Ramos (cell line): ENCODE results near the gene ZP3.
"Not testable (repeated sequence)": the region's sequence is repeated elsewhere in the genome, so short reads cannot be mapped to it uniquely, and the experiment has no call there.

Experiments
- in situ Hi-C: fragments of 300-500 bp; cut with MboI; formaldehyde crosslinking; loops from one replicate; pipeline ENCODE4 v1.14.3; 2022; ENCODE audit warnings: low sequenced_read_pairs; ENCODE audit not compliant: unreplicated experiment

Gene ZP3

DNA sequence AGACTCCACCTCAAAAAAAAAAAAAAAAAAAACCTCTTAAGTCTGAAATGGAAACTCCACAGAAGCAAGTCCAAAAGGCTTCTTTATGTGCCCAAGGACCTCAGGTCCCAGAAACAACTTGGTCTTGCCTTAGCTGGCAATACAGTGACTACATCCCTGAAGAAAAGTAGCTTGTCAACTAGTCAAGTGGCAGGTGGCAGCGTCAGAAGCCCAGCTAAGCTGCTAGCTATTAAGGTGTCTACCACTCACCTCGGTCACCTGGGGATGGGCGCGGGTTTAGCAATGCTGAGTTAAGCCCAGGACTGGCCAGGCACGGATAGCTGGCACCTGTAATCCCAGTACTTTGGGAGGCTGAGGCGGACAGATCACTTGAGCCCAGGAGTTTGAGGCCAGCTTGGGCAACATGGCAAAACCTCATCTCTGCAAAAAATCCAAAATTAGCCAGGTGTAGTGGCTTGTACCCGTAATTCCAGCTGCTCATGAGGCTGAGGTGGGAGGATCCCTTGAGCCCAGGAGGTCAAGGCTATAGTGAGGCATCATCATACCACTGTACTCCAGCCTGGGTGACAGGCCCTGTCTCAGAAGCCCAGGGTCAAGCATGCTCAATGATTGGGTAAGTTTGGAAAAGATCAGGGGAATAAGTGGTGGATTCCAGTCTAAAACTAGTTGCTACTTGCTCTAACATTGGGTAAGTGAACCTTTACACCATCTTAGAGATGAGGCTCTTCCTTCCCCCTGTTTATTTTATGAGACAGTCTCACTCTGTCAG lies 14.6 kb downstream of the ZP3 start:
- in situ Hi-C loops = not testable (repeated sequence)

DNA sequence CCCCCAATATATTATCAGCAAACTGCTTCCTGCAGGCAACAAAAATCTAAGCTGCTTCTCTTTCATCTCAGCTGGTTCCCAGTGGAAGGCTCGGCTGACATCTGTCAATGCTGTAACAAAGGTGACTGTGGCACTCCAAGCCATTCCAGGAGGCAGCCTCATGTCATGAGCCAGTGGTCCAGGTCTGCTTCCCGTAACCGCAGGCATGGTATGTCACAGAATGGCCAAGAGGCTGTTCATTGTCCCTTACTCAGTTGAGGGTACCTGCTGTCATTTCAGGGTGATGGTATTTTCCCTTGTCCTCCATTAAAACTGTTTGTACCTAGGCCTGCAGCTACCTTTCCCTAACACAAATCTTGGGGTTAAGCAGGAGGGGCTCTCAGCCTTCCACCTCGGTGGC lies 15.7 kb downstream of the ZP3 start:
- in situ Hi-C loops = not testable (repeated sequence)

DNA sequence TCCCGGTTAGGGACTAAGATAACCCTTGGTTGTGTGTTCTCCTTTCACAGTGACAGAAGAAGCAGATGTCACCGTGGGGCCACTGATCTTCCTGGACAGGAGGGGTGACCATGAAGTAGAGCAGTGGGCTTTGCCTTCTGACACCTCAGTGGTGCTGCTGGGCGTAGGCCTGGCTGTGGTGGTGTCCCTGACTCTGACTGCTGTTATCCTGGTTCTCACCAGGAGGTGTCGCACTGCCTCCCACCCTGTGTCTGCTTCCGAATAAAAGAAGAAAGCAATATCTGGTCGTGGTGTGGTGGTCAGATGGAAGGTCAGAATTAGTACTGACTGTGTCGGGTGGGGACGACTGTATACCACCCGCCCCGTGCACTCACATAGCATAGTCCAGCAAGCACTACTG lies 17.0 kb downstream of the ZP3 start:
- in situ Hi-C loops = not testable (repeated sequence)

DNA sequence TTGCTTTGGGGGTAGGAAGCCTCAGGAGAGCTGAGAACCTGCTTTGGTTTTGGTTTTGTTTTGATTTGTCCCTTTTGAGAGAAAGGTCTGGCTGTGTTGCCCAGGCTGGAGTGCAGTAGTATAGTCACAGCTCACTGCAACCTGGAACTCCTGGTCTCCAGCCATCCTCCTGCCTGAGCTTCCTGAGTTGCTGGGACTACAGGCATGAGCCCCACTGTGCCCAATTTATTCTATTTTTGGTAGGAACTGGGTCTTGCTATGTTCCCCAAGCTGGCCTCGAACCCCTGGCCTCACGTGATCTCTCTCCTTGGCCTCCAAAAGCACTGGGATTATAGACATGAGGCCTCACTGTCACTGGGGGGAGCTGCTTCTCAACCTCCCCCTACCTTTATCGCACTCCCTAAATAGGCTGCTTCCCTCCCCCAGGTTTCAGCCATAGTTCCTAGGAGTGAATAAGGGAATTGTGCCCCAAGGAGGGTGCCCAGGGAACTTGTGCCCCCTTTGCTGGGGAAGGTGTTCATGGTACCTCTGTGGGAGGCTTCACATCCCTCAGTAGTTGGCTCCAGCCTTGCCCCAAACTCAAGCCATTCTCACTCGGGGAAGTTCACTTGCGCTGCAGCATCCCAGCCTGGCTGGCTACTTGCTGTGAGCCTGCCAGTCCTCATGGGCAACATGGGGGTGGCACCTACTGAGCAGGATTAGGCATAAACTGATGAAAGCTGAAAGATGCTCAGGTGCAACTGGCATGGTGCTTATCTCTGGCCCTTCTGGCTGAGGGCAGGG lies 18.1 kb downstream of the ZP3 start:
- in situ Hi-C loops = not testable (repeated sequence)

DNA sequence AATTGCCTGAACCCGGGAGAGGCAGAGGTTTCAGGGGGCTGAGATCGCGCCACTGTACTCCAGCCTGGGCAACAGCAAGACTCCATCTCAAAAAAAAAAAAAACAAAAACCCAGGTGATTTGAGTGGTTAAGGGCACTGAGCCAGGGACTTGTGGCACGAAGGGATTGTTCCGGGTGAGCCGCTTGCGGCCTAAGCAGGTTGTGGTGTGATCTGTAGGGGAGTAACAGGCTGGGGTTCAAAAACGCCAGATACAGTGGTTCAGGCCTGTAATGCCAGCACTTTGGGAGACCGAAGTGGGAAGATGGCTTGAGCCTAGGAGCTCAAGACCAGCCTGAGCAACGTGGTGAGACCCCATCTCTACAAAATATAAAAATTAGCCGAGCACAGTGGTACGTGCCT lies 19.1 kb downstream of the ZP3 start:
- in situ Hi-C loops = not testable (repeated sequence)

DNA sequence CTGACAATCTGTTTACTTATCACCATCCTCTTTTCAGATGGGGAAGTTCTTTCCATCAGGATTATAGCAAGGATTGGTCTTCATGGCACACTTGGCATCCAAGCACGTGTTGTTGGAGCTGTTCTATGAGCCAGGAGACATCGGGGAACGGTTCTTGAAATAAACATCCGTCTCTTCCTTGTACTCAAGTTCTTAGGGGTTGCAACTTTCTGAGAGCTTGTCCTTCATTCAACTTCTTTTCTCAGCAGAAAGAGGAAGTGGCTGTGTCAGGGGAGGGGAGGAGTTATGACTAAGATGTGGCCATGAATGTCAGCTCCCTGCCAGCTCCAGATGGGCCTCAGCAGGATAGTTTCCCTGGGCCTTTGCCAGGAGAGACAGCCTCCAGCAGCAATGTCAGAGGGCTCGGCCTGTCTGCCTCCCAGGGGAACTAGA lies 20.8 kb downstream of the ZP3 start:
- in situ Hi-C loops = not testable (repeated sequence)

DNA sequence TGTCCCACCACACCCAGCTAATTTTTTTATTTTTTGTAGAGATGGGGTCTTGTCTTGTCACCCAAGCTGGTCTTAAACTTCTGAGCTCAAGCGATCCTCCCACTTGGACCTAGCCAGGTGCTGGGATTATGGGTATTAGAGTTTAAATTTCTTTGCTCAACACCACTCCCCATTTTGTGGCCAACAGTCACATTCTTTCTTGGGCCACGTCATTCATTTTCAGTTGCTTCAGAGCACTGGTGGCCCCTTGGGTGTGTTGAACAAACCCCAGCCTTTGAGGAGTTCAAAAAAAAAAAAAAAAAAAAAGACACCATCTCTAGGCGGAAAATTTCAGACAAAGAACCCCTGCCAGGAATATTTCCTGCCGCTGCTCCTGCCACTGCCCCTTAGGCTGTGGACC lies 32.3 kb downstream of the ZP3 start:
- in situ Hi-C loops = not testable (repeated sequence)

DNA sequence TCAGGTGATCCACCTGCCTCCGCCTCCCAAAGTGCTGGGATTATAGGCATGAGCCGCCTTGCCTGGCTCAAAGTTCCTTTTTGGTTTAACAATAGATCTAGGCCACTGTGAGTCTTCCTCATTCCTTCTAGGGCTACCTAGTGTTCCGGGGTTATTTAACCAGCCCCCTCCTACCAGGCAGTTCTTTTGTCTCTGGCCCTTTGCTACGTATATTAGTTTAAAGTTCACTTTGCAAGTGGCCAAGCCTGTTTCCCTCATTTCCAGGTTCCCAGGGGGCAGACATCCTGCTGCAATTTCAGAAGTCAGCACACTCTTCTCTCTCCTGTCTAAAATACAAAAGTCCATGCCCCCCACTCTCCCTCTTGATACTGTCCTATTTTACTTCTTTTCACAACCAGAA lies 33.8 kb downstream of the ZP3 start:
- in situ Hi-C loops = not testable (repeated sequence)

DNA sequence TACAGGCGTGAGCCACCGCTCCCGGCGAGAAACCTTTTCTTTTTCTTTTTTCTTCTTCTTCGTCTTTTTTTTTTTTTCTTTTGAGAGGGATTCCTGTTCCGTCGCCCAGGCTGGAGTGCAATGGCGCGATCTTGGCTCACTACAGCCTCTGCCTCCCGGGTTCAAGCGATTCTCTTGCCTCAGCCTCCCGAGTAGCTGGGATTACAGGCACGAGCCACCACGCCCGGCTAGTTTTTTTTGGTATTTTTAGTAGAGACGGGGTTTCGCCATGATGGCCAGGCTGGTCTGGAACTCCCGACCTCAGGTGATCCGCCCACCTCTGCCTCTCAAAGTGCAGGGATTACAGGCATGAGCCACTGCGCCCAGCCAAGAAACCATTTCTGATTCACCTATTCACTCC lies 36.0 kb downstream of the ZP3 start:
- in situ Hi-C loops = not testable (repeated sequence)

DNA sequence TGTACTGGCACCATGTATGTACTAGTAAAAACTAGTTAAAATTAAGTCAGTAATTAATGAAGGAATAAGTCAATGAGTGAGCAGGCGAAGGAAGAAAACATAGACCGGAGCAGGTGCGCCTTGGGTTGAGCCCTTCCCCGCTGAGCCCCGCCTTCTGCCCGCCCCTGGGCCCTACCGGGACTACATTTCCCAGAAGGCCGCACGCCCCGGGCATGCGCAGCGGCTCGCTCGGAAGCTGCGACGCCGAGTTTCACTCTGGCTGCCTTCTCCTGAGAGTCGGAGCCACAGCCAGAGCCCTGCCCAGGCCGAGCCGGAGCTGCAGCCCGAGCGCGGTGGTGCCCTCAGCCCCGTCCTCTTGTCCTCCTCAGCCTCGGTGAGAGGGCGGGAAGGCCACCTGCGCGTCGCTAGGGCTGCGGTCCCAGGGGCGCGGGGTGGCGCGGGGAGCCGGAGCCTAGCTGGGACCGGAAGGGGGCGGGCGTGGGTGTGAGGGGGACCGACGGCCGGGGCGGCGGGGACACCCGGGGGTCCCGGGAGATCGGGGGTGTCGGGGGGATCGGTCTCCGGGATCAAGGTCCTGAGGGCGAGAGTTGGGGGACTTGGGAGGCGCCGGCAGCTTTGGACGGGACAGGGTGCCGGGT lies 36.8 kb downstream of the ZP3 start, which contains the start of gene DTX2:
Gene DTX2 (plus strand): TSS at position 246 of the 638 bp plus-strand sequence. CDS start 18,801 bp downstream, outside the sequence.
- in situ Hi-C loops = not testable (repeated sequence)

DNA sequence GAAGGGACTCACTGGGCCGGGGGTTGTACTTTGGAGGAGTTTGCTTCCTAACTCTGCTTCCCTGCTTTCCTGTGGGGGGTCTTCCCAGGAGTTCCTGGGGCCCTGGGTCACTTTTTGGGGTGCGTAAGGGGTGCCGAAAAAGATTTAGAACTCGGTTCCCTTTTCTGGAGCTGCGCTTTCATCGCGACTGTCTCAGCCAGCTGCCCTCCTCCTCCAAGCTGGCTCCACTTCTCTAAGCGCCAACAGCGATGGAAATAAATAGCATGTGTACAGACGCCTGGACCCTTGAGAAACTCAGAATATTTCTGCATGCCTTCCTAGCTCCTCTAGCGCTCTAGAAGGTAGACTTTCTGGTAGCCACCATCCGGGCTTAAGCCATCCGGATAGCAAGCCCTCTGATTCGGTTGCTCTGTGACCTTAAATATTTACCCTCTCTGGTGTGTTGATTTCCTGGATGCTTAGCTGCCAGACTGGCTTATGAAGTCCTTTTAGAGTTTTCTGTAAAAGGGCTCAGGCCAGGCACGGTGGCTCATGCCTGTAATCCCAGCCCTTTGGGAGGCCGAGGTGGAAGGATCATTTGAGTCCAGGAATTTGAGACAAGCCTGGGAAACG lies 37.6 kb downstream of the ZP3 start:
- in situ Hi-C loops = not testable (repeated sequence)

DNA sequence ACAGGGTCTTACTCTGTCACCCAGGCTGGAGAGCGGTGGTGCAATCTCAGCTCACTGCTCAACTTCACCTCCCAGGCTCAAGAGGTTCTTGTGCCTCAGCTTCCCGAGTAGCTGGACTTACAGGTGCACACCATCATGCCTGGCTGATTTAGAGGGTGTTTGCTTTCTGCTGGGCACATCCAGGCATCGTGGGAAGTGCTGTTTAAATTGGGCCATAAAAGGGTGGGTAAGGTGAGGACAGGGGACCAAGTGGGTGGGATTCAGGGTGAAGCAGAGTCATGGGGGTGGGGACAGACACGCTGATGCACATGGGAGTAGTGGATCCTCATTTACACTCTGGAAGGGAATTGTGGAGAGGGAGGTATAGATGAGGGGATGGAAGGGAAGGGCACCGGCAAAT lies 40.2 kb downstream of the ZP3 start:
- in situ Hi-C loops = not testable (repeated sequence)

DNA sequence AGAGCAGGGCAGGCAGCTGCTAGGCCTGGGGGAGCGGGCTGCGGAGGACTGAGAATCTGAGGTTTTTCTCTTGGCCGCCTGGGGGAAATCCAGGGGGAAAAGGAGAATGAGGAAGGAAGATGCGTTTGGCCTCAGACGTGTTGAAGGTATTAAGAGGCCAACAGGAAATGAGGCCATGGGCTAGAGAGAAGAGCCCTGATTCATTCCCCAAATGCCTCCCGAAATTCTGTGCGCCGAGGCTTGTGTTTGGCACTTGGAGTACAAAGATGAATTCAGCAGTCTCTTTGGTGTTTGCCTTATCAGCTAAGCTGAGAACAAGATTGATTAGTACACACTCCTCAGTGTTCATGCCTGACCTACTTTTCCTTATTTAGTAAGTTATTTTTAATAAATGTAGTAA lies 41.2 kb downstream of the ZP3 start:
- in situ Hi-C loops = not testable (repeated sequence)

DNA sequence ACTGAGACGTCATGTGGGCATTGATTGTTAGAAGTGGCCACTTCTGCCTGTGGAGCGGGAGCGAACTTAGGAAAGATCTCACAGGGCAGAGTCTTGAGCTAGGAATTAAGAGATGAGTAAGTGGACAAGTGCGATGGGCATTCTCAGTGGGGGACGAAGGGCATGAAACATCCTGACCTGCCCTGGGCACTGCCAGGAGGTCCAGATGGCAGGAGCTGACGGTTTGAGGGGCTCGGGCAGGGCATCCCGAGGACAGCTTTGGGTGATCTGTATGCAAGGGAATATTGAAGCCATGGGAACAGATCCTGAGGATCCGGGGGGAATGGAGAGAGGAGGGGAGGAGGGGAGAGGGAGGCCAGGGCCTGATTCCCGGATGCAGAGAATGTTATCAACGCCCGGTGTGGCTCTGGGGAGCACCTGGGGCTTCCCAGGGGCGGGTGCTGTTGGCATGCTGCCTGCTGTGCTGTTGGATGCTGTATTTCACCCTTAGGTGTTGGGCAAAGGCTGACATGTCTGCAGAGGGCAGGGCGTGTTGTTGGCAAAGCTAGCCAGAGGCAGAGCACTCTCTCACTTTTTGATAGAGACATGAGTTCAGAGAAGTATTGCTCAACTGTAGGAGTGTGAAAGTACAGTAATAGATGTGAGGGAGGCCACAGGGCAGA lies 43.1 kb downstream of the ZP3 start:
- in situ Hi-C loops = not testable (repeated sequence)

DNA sequence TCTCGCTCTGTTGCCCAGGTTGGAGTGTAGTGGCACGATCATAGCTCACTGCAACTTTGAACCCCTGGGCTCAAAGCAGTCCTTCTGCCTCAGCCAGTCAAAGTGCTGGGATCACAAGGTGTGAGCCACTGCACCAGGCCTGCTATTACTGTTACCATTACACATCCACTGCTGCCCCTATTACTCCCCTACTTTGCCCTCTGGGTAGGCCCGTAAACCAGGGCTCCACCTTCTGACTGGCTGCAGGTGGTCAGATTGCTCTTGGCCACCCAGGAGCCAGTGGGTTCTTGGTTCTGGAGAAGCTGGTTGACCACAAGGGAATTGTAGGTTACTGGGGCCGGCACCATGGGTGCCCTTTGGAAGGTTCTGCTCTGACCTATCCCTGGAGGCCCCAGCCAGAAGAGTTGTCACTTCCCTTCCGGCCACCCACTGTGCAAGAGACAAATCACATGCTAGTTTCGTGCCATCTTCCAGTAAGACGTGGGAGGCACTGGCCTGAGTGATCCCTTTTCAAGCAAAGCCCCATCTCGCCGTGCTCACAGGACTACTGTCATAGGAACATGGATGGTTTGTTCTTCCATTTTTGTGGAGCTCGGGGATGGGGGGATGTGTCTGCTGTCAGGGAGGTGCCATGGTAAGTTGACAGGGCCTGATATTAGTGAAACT lies 46.9 kb downstream of the ZP3 start:
- in situ Hi-C loops = not testable (repeated sequence)

DNA sequence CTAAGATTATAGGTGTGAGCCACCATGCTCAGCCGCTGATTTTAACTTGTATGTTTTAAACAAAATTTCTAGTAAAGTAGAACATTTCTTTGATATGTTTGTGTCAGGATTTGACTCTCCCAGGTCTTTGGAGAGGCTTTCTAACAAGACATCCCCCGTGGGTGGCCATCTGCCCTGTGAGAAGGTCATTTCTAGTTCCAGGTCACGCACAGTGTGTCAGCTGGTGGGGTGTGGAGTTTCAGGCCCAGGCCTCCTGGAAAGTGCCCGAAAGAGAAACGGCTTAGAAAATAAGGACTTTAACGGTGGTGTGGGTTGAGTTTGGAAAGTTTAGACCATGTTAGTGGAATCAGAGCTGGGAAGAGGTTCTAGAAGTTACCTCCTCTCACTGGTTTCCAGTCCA lies 48.3 kb downstream of the ZP3 start:
- in situ Hi-C loops = not testable (repeated sequence)

DNA sequence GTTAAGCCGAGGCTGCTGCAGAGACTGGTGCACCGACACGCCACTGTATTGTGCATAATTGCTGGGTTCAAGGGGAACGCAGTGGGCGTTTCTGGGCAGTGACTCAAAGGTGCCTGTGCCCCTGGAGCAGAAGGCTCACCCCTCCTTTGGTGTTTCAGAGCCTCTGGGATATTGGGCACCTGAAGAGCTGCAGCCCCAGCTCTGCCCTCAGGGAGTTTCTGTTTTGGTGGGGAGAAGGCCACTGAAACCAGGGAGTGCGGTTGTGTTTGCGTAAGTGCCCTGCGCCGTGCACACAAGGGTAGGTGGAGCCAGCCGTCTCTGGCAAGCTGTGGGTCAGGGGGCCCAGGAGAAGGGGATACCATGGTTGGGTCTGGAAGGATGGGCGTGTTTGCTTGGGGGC lies 51.5 kb downstream of the ZP3 start:
- in situ Hi-C loops = not testable (repeated sequence)

DNA sequence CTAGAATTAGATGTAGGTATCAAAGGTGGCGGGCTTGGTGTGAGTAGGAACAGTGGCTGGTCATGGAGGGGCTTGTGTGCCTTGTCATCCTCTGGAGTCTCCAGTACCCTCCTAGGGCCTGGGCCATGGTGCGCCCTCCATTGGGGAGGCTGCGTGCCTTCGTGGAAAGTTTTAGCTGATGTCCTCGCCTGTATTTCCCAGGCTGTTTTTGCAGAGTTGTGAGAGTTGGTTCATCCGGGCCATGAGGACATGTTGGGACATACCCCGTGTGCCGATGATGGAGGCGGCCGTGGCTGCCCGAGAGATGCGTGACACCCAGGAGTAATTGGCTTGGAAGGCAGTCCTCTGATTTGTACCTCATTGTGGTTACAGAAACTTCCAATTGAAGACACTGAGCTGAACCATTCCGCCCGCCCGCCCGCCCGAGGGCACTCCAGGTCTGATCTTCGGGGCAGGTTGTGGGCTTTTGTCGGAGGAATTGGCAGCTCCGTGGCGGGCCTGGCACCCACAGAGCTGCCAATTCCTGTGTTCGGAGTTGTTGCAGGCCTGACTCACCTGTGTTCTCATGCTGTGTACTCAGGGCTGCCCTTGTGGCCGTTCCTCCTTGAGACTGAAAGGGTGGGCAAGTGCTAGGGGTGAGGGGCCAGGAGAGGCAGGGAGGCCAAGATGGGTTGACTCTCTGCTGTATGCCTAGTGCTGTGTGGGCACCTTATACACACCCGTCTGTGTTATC lies 52.2 kb downstream of the ZP3 start:
- in situ Hi-C loops = not testable (repeated sequence)

DNA sequence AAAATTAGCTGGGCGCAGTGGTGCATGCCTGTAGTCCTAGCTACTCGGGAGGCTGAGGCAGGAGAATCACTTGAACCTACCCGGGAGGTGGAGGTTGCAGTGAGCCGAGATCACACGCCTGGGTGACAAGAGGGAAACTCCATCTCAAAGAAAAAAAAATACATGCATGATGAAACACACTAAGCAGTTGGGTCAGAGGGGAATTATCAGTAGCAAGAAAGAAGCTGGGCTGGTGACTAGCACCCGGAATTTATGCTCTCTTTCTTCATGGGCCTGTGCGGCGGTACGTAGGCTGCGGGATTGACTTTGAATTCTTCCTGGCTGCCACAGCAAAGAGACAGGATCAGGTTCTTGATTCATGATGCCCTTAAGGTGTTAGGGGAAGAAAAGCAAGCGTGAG lies 54.9 kb downstream of the ZP3 start:
- in situ Hi-C loops = not testable (repeated sequence)
